SK-N-MC (cell line): ENCODE measurements around the gene ENPP5.

Experiments used
- DNase-seq: peaks from one replicate; pipeline ENCODE4 v3.0.0-alpha.2; 2011; ENCODE audit warnings: low read depth, low spot score
- H3K27ac ChIP-seq: fragments of 200-600 bp; sonication (generic); 2 replicates; pipeline ENCODE4 v1.5.1; 2016; ENCODE audit warnings: mixed run types
- H3K36me3 ChIP-seq: fragments of 200-600 bp; sonication (generic); 2 replicates; pipeline ENCODE4 v1.6.1; 2017; ENCODE audit warnings: antibody characterized with exemption, low read length, mixed read lengths; ENCODE audit not compliant: insufficient read depth
- H3K4me3 ChIP-seq: fragments of 200-600 bp; sonication (generic); 2 replicates; pipeline ENCODE4 v1.5.1; 2016
- H3K9ac ChIP-seq: fragments of 200-600 bp; sonication (generic); 2 replicates; pipeline ENCODE4 v1.8.0; 2017; ENCODE audit warnings: mixed run types, mixed read lengths; ENCODE audit not compliant: insufficient read length
- H3K9me3 ChIP-seq: fragments of 200-600 bp; sonication (generic); 2 replicates; pipeline ENCODE4 v1.6.1; 2017; ENCODE audit warnings: low read depth, mild to moderate bottlenecking, antibody characterized with exemption, low read length, moderate library complexity, mixed read lengths
- EZH2 ChIP-seq: fragments of 200-600 bp; sonication (generic); IDR thresholded peaks from one replicate; pipeline ENCODE4 v1.6.1; 2017; ENCODE audit warnings: antibody characterized with exemption
- FOXP2 ChIP-seq: optimal IDR thresholded peaks from 2 replicates; pipeline ENCODE3; 2011; ENCODE audit warnings: mild to moderate bottlenecking, moderate library complexity; ENCODE audit not compliant: insufficient read depth; ENCODE audit errors: extremely low read length, control extremely low read depth
- POLR2AphosphoS5 ChIP-seq: IDR thresholded peaks from 2 replicates; pipeline ENCODE4 v1.6.1; 2012; ENCODE audit warnings: mild to moderate bottlenecking, low read depth, low read length, borderline replicate concordance

Gene ENPP5, protein sequence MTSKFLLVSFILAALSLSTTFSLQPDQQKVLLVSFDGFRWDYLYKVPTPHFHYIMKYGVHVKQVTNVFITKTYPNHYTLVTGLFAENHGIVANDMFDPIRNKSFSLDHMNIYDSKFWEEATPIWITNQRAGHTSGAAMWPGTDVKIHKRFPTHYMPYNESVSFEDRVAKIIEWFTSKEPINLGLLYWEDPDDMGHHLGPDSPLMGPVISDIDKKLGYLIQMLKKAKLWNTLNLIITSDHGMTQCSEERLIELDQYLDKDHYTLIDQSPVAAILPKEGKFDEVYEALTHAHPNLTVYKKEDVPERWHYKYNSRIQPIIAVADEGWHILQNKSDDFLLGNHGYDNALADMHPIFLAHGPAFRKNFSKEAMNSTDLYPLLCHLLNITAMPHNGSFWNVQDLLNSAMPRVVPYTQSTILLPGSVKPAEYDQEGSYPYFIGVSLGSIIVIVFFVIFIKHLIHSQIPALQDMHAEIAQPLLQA

DNA sequence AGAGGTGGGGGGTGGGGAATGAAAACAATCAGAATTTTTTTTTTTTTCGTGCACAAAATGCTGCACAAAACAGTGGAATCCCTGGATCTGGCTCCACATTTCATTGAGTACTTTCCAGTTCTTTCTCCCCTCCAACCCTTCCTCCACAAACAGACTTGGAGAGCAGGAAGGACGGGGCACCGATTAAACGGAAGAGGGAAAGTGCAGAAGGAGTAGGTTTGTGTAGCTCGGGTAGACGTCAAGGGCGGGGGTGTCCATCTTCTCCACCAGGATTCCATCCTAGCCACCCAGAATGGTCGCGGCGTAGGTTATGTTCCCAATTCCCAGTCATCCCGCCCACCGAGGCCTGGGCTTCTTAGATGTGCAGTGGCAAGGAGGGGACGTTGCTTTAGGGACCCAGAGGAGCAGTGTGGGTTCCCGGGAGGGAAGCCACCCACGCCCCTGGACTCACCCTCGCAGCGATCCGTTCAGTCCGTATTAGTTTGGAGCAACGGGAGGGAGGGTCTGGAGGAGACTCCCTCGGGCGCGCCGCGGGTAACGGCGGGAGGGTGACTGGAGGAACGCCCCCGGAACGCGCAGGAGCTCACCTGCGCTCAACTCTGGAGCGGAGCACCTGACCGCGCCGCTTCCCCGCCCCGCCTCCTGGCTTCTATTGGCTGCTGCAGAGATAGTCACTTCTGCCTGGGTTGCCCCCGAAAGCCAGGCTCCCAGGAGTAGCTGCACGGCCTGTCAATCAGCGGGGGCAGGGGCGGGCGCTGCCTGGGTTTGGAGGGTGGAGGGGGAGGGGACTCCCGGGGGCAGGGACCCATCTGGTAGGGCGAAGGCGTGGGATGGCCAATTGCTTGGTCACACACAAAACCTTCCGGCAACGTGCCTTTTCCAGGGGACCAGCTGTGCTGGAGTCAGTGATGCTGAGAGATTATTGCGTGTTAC, at the start of gene ENPP5:
TSS of gene ENPP5 (minus strand) at position 624 of the 933 bp plus-strand sequence. CDS start 2,718 bp downstream, outside the sequence.
- no peaks in the 10 kb centered on the region for H3K9me3 ChIP-seq
- no peaks in the 10 kb centered on the region for H3K36me3 ChIP-seq
- no peak for TF ChIP-seq FOXP2
- TF ChIP-seq EZH2 = no peak
- no peak for TF ChIP-seq POLR2AphosphoS5
- DNase-seq = no peak
- H3K9ac ChIP-seq = no peak within 1 kb of the TSS
- H3K4me3 ChIP-seq = no peak within 1 kb of the TSS
- H3K27ac ChIP-seq = no peak within 1 kb of the TSS

DNA sequence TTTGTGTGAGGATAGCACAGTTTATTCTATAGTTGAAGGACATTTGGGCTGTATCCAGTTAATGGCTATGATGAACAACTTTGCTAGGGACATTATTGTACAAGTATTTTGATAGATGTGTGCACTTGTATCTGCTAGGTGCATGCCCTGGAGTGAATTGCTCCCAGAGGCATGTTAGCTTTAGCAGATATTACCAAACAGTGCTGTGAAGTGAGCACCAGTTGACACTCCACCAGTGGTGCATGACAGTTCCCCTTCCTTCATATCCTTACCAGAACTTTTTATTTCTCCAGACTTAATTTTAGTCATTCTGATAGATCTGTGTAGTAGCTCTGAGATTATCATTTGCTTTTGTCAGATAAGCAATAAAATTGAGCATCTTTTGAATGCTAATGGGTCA, 48.9 kb upstream of the ENPP5 start:
- no peak overlapping the region for H3K27ac ChIP-seq
- no peak for DNase-seq
- H3K36me3 ChIP-seq = no peaks in the 10 kb centered on the region
- H3K9ac ChIP-seq = no peak overlapping the region
- TF ChIP-seq FOXP2 (no peak), POLR2AphosphoS5 (no peak), EZH2 (no peak)
- H3K9me3 ChIP-seq = no peaks in the 10 kb centered on the region
- no peak overlapping the region for H3K4me3 ChIP-seq

DNA sequence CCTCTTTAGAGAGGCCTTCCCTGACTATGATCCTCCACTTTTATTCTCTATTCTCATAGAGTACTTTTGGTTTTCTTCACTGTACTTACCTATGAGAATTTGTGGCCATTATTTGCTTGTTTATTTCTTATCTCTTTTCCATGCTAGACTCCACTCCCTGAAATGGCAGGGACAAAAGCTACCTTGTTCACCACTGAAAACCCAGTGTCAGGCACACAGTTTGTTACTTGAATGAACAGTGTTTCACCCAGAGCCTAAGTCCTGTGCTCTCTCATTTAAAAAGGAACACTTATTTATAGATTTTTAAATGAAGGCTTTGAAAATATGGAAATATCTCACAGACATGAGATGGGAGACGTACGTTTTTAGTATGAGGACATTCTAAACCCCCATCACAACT, 47.7 kb upstream of the ENPP5 start:
- no peak overlapping the region for H3K4me3 ChIP-seq
- H3K9ac ChIP-seq = no peak overlapping the region
- DNase-seq = no peak
- H3K9me3 ChIP-seq = no peaks in the 10 kb centered on the region
- H3K27ac ChIP-seq = no peak overlapping the region
- no peaks in the 10 kb centered on the region for H3K36me3 ChIP-seq
- TF ChIP-seq POLR2AphosphoS5 (no peak), FOXP2 (no peak), EZH2 (no peak)

DNA sequence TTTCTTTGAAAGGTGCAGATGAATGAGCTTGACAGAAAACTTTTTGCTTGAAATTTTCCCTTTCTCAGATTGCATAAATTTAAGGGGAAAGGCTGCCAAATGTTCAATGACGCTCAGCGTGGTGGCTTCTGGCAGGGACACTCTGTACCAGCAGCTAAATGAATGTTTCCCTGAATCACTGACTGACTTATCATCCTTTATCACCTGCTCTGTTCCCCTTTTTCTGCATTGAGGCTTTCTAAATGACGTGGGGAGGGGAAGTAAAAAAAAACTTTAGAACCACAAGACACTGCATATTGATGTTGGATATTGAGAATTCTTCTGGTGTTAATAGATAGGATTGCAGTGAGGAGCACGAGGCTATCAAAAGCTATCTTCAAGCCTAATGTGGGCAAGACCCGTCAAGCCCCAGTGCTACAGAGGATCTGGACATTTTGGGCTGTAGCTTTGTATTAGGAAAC, 46.9 kb upstream of the ENPP5 start:
- no peak for DNase-seq
- no peaks in the 10 kb centered on the region for H3K36me3 ChIP-seq
- H3K9me3 ChIP-seq = no peaks in the 10 kb centered on the region
- H3K4me3 ChIP-seq = no peak overlapping the region
- no peak for TF ChIP-seq POLR2AphosphoS5
- no peak for TF ChIP-seq EZH2
- no peak for TF ChIP-seq FOXP2
- no peak overlapping the region for H3K27ac ChIP-seq
- H3K9ac ChIP-seq = no peak overlapping the region

DNA sequence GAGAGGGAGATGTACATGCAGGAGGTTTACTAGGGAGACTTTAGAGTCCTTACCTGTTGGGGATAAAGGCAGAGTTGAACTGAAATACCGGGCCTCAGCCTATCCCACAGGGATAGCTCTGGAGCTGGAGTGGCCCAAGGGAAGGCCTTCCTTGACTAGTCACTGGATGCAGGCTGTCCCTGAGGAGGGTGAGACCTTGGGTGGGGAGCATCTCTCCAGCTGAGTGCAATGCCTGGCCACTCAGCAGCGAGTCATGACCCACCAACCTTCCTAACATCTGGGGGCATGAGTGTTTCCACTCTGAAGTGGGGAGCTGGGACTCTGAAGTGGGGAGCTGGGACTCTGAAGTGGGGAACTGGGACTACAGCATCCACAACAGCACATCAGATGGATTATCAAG, 46.1 kb upstream of the ENPP5 start:
- no peak for DNase-seq
- H3K36me3 ChIP-seq = no peaks in the 10 kb centered on the region
- H3K9ac ChIP-seq = no peak overlapping the region
- no peak for TF ChIP-seq EZH2
- TF ChIP-seq FOXP2 = no peak
- no peak for TF ChIP-seq POLR2AphosphoS5
- H3K27ac ChIP-seq = no peak overlapping the region
- H3K4me3 ChIP-seq = no peak overlapping the region
- no peaks in the 10 kb centered on the region for H3K9me3 ChIP-seq

DNA sequence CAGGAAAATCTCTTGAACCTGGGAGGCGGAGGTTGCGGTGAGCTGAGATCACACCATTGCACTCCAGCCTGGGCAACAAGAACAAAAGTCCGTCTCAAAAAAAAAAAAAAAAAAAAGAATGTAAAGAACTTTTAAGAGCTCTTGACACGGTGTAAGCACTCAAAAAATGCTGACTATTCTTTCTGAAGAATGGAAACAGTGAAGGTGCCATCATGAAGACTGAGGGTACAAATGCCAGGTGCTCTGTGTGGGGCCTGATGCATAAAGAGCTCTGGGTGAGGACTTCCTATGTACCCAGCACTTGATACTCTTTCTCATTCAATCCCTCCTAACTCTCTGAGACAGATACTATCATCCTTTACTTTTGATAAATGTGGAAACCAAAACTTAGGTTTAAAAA, 45.0 kb upstream of the ENPP5 start:
- Histone ChIP-seq H3K9me3 (no peaks in the 10 kb centered on the region), H3K36me3 (no peaks in the 10 kb centered on the region), H3K9ac (no peak overlapping the region), H3K27ac (no peak overlapping the region), H3K4me3 (no peak overlapping the region)
- TF ChIP-seq FOXP2 (no peak), EZH2 (no peak), POLR2AphosphoS5 (no peak)
- DNase-seq = no peak

DNA sequence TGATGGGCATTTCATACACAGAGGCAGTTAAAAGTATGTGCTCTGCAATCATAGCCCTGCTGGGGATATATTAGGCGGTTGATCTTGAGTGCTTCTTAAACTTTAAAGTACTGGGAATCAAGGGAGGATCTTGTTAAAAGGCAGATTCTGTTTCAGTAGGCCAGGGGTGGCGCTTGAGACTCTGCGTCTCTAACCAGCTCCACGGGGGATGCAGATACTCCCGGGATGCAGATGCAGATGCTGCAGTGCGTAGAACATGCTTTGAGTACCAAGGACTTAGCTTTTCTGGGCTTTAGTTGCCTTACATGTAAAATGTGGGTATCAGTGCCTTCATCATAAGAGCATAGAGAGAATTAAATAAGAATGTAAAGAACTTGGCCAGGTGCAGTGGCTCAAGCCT, 44.4 kb upstream of the ENPP5 start:
- H3K36me3 ChIP-seq = no peaks in the 10 kb centered on the region
- no peak for DNase-seq
- no peak overlapping the region for H3K4me3 ChIP-seq
- TF ChIP-seq EZH2 (no peak), POLR2AphosphoS5 (no peak)
- H3K9me3 ChIP-seq = no peaks in the 10 kb centered on the region
- no peak overlapping the region for H3K27ac ChIP-seq
- H3K9ac ChIP-seq = no peak overlapping the region

DNA sequence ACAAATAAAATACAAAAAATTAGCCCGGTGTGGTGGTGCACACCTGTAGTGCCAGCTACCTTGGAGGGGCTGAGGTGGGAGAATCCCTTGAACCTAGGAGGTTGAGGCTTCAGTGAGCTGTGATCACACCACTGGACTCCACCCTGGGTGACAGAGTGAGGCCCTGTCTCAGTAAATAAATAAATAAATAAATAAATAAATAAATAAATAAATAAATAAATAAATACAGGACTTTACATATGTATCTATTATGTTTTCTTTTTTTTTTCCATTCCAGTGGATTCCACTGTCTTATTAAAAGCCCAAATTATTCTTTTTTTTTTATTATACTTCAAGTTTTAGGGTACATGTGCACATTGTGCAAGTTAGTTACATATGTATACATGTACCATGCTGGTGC, 41.1 kb upstream of the ENPP5 start:
- Histone ChIP-seq H3K27ac (no peak overlapping the region), H3K9ac (no peak overlapping the region), H3K4me3 (no peak overlapping the region), H3K36me3 (no peaks in the 10 kb centered on the region), H3K9me3 (no peaks in the 10 kb centered on the region)
- TF ChIP-seq EZH2 (no peak), FOXP2 (no peak), POLR2AphosphoS5 (no peak)
- no peak for DNase-seq
